Activated T-cell treated with anti-CD3 and anti-CD28 coated beads, Interleukin-2, amount 50 U/mL, for 48 hours (primary cell): ENCODE results near the gene NEUROD1.

ENCODE experiments used
- DNase-seq, 2 experiments: peaks; one replicate each; pipeline ENCODE4 v3.0.0-alpha.2; 2020

NEUROD1 gene

DNA sequence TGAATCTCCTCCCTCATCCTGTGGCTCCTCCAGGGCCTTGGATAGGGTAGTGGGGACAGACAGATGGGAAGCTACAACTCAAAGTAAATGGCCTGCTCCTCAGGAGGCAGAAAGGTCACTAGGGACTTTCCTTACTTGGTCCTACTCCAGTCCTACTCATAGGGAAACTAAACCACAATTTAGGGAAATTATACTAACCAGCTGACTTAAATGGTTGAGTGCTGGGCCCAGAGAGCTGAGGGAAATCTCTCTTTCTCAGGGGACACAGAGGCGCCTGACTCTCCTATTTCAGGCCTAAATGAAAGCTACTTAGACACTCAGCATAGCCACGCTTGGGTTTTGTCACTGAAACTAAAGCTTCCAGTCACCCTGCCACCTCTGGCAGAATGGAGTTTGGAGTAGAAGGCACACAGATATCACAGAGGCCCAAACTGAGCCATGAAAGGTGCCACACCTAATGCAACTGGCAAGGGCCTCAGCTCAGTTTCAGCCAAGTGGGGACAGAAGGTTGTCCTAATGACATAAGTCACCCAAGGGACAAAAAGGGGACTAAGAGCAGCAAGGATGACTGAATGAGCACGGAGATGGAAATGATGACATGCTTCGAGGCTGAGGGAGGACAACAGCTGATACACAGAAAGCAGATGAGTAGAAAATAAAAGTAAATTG is 47.5 kb downstream of the NEUROD1 start:
- DNase-seq, result no peak

DNA sequence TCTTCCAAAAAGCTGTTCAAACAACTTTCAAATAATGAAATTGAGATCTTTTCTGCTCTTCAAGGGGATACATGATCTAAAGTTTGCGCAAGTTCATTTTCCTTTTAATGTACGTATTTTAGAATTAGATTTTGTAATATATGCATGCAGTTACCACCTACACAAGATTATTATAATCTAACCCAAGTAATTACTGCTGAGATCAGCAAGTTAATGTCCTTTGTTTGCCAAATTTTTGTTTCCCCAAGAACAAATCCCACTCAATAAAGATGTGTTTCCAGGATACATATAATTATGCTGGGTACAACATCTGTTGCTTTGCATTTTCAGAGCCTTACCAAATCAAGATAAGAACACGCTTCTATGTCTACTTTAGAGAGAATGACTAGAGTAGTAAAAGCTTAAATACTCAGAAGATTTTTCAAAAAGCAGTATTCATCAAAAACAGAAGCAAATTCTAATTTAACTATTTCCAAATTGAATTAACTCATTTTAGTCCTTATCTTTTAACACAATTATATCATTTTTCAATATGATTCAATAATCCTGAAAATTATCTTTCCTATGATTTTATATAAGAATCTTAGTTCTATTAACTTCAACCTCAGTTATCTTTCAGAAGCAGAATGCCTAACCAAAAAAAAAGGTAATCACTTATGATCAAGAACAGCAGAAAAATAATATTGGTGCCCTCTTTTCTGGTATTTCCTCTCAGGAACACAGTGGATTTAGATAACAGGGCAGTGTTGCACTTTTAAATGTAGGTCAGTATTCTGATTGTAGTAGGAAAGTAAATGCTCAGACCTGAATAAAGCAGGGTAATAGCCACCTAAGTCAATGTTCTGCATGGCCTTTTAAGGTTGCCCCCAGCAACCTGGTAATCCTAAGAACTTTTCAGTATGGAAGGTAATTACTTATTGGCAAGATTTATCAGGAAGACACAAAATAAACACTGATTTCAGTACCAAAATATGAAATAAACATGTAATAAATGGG is 51.4 kb downstream of the NEUROD1 start:
- DNase-seq, result no peak

DNA sequence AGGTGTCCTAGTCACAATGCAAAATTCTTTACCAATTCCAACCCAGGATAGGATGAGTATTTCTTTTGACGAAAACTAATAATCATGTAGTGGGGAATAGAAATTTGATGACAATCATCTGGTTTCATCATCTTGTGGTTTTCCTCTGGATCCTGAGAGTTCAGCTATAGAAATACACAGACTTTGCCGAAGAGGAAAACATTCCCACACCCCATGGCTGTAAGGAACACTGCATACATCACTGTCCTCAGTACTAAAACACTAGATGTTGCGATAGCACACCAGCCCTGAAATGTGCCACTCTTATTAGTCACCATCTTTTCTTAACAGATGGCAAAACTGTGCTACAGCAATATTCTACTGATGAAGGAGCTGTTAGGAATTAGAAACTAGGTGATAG is 52.8 kb downstream of the NEUROD1 start:
- no peak for DNase-seq

DNA sequence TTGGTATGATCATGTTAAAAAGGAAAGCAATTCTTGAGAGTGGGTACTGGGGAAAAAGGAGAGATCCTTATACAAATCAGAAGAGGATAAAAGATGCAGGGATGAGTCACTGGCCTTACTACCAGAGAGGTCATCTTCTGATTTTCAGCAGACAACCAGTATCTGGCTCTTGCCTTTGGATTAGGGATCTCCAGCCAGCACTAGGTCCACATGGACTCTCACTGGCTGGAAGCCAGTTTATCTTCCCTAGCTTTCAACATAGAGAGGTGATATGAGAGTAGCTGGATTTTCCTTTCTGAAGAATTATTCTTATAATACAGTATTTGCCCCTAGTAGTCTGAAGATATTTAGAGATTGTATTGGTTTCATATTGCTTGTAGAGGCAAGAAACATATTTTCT is 53.6 kb downstream of the NEUROD1 start:
- no peak for DNase-seq
